Hepatocyte (in vitro differentiated cells): Measurements from ENCODE around the gene DNAJA3.

ENCODE experiments used
- EZH2 ChIP-seq: fragments of 200-600 bp; sonication (generic); IDR thresholded peaks from 2 replicates; pipeline ENCODE4 v1.6.1; 2016; ENCODE audit warnings: antibody characterized with exemption, mild to moderate bottlenecking, borderline replicate concordance
- EZH2phosphoT487 ChIP-seq: fragments of 200-600 bp; sonication (generic); IDR thresholded peaks from one replicate; pipeline ENCODE4 v1.6.1; 2018; ENCODE audit warnings: antibody characterized with exemption, mild to moderate bottlenecking, low read depth, moderate library complexity; ENCODE audit not compliant: unreplicated experiment, severe bottlenecking
- TF ChIP-seq, protein P1 (sequence below): fragments of 200-600 bp; sonication (generic); IDR thresholded peaks from 2 replicates; pipeline ENCODE4 v1.5.1; 2016; ENCODE audit warnings: antibody characterized with exemption, mild to moderate bottlenecking; ENCODE audit not compliant: poor library complexity

GRCh38 chr16:4437366-4437765 is 11.7 kb downstream of the DNAJA3 start:
- TF ChIP-seq, protein P1, sequence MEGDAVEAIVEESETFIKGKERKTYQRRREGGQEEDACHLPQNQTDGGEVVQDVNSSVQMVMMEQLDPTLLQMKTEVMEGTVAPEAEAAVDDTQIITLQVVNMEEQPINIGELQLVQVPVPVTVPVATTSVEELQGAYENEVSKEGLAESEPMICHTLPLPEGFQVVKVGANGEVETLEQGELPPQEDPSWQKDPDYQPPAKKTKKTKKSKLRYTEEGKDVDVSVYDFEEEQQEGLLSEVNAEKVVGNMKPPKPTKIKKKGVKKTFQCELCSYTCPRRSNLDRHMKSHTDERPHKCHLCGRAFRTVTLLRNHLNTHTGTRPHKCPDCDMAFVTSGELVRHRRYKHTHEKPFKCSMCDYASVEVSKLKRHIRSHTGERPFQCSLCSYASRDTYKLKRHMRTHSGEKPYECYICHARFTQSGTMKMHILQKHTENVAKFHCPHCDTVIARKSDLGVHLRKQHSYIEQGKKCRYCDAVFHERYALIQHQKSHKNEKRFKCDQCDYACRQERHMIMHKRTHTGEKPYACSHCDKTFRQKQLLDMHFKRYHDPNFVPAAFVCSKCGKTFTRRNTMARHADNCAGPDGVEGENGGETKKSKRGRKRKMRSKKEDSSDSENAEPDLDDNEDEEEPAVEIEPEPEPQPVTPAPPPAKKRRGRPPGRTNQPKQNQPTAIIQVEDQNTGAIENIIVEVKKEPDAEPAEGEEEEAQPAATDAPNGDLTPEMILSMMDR = no peak
- TF ChIP-seq EZH2 = no peak
- TF ChIP-seq EZH2phosphoT487 = no peak
